NCI-H460 (cell line): ENCODE data around the gene GCSAML. TPM values are rescaled to one million over a fixed set of nuclear protein-coding genes. Genes with fewer than 3 reads are reported as not detected.

ENCODE experiments used
- DNase-seq: peaks from one replicate; pipeline ENCODE4 v3.0.0-alpha.2; 2016; ENCODE audit warnings: low read depth; ENCODE audit errors: extremely low read depth
- small RNA-seq, 2 experiments: library from RNA; depleted of rRNA; stranded (forward); fragments of <200 nt; gene quantifications; one replicate each; pipeline ENCODE3, GENCODE V24; 2014
- total RNA-seq: library from RNA; depleted of rRNA; stranded (reverse); fragments of >200 nt; shearing (Covaris generic); gene quantifications from 2 replicates; pipeline ENCODE4 v1.2.3, GENCODE V29; 2014; rRNA removed

The GCSAML gene
- total RNA-seq, 1 experiment from 2014 or later: not detected

- no peak for DNase-seq
Observed at GRCh38 chr1:247562198-247562597, 13.3 kb downstream of the GCSAML start.

GRCh38 chr1:247574236-247574635, 25.3 kb downstream of the GCSAML start:
- no peak for DNase-seq

GRCh38 chr1:247574664-247575063, 25.7 kb downstream of the GCSAML start:
- DNase-seq: no peak

GRCh38 chr1:247576514-247576913, 27.6 kb downstream of the GCSAML start:
- DNase-seq: peak; percentile 7

- DNase-seq: no peak
Observed at GRCh38 chr1:247578946-247579460, 30.1 kb downstream of the GCSAML start.

- DNase-seq: no peak
Observed at GRCh38 chr1:247588060-247588459, 39.1 kb downstream of the GCSAML start, which contains the start of gene OR2G2. OR2G2 (plus strand) TSS chr1:247588360; CDS start chr1:247588360, 0 bp downstream.

- no peak for DNase-seq
Observed at GRCh38 chr1:247605286-247605685, 56.4 kb downstream of the GCSAML start, which contains the start of gene OR2G3. OR2G3 (plus strand) TSS chr1:247605586; CDS start chr1:247605586, 0 bp downstream.

- DNase-seq: no peak
Observed at GRCh38 chr1:247613405-247613804, 64.5 kb downstream of the GCSAML start.

- DNase-seq: no peak
Observed at GRCh38 chr1:247614625-247615024, 65.7 kb downstream of the GCSAML start.

Small RNAs within 50 kb of the gene (small RNA-seq; reads per million reads assigned to genes)
- 0 reads per million in 2 experiments for gene RF00026

Other genes starting within 250 kb of the GCSAML start
- gene ZNF496, start 217.3 kb upstream of the GCSAML start, total RNA-seq: 28.1 and 30.2 TPM in 2 replicates
- gene NLRP3, start 133.0 kb upstream of the GCSAML start, total RNA-seq: not detected in 2 replicates
- gene OR2B11, start 91.0 kb upstream of the GCSAML start, total RNA-seq: not detected in 2 replicates
- gene OR2C3, start 12.7 kb upstream of the GCSAML start, total RNA-seq: not detected in 2 replicates
- not detected in 2 replicates for gene OR2G2, start 39.2 kb downstream of the GCSAML start, total RNA-seq
- not detected in 2 replicates for gene OR2G3, start 56.5 kb downstream of the GCSAML start, total RNA-seq
- gene OR13G1, start 130.6 kb downstream of the GCSAML start, total RNA-seq: not detected in 2 replicates
- gene OR6F1, start 167.5 kb downstream of the GCSAML start, total RNA-seq: not detected in 2 replicates
- gene OR14K1, start 189.5 kb downstream of the GCSAML start, total RNA-seq: not detected in 2 replicates
- gene OR14A2, start 199.0 kb downstream of the GCSAML start, total RNA-seq: not detected in 2 replicates
- gene OR1C1, start 211.4 kb downstream of the GCSAML start, total RNA-seq: 0.02 TPM in 1 of 2 replicates, not detected in the other